ENCODE measurements around the gene SCUBE1. TPM values are rescaled to one million over a fixed set of nuclear protein-coding genes. Genes with fewer than 3 reads are reported as not detected.

Gene SCUBE1
- total RNA-seq, 1 donor from 2014 or later, result 16.6 TPM

DNA sequence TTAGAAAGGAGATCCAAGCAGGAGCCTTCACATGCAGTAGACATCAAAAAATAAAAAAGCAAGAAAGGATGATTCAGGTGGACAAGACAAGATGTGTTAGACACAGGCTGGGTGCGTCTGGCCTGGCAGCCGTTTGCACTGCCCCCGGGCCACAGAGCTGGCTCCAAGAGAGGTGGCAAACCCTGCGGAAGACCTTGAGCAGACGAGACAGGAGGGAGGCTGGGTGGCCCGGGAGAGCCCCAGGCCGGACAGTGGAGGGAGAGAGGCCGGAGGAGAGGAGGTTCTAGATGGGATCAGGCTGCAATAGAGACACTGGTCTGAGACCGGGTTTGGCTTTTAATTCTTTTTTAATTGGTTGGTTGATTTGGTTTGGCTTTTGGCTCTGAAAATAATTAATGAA is 86.6 kb downstream of the SCUBE1 start:
- no peak for ATAC-seq
- intact Hi-C loops (cut with DNase I), result no loop called here

DNA sequence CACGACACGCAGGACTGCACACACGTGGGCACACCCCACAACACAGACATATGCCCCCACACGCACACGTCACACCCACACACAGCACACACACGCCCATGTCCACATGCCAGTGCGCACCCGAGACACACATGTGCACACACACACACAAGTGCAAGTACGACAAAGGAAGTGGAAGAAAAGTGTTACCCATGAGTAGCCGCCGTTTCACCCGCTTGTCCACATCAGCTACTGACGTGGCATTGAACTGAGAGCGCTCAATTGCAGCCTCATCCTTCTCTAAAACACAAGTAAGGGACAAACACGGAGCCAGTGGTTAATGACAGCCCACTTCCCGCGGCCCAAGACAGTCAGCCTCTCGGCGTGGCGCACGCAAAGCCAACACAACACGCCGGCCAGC is 87.9 kb downstream of the SCUBE1 start:
- intact Hi-C loops (cut with DNase I), result no loop called here
- no peaks in the 10 kb centered on the region for H3K9me3 ChIP-seq
- no peaks in the 10 kb centered on the region for H3K27me3 ChIP-seq (ENCODE audit: low read depth)
- DNase-seq, result no peak
- TF ChIP-seq, protein P1, sequence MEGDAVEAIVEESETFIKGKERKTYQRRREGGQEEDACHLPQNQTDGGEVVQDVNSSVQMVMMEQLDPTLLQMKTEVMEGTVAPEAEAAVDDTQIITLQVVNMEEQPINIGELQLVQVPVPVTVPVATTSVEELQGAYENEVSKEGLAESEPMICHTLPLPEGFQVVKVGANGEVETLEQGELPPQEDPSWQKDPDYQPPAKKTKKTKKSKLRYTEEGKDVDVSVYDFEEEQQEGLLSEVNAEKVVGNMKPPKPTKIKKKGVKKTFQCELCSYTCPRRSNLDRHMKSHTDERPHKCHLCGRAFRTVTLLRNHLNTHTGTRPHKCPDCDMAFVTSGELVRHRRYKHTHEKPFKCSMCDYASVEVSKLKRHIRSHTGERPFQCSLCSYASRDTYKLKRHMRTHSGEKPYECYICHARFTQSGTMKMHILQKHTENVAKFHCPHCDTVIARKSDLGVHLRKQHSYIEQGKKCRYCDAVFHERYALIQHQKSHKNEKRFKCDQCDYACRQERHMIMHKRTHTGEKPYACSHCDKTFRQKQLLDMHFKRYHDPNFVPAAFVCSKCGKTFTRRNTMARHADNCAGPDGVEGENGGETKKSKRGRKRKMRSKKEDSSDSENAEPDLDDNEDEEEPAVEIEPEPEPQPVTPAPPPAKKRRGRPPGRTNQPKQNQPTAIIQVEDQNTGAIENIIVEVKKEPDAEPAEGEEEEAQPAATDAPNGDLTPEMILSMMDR (IDR thresholded peaks at IDR 0.05), result no peak
- no peaks in the 10 kb centered on the region for H3K4me1 ChIP-seq
- H3K4me3 ChIP-seq, result no peak overlapping the region
- no peaks in the 10 kb centered on the region for H3K36me3 ChIP-seq
- no peak for ATAC-seq
- H3K27ac ChIP-seq, result no peak overlapping the region

More for the DNA sequence above, 86.6 kb downstream of the SCUBE1 start:
- no peak overlapping the region for H3K27ac ChIP-seq
- no peaks in the 10 kb centered on the region for H3K9me3 ChIP-seq
- H3K36me3 ChIP-seq, result no peaks in the 10 kb centered on the region
- H3K27me3 ChIP-seq (ENCODE audit: low read depth), result no peaks in the 10 kb centered on the region
- no peak for DNase-seq
- H3K4me3 ChIP-seq, result no peak overlapping the region
- H3K4me1 ChIP-seq, result no peaks in the 10 kb centered on the region
- TF ChIP-seq, protein P1 (IDR thresholded peaks at IDR 0.05), result no peak

DNA sequence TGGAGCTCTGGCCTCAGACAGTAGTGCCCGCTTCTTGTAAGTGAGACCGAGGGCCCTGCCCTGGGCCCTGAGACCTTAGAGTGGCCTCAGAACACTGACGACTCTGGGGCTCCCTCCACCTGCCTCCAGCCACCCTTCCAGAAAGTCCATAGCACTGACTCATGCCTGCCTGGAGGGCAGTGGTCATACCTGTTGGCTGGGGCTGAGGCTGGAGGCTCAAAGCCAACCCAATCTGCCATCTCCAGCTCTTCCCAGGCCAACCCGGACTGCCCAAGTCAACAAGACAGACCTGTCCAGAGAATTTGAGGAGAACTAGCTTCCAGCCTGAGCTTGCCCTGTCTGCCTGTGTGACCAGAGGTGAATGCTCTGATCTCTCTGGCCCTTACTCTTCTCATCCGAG is 89.3 kb downstream of the SCUBE1 start:
- TF ChIP-seq, protein P1 (IDR thresholded peaks at IDR 0.05), result no peak
- Histone ChIP-seq H3K36me3 (no peaks in the 10 kb centered on the region), H3K27ac (no peak overlapping the region), H3K9me3 (no peaks in the 10 kb centered on the region), H3K27me3 (ENCODE audit: low read depth) (no peaks in the 10 kb centered on the region), H3K4me3 (no peak overlapping the region), H3K4me1 (no peaks in the 10 kb centered on the region)
- intact Hi-C loops (cut with DNase I), result no loop called here
- ATAC-seq (no peak), DNase-seq (no peak)

DNA sequence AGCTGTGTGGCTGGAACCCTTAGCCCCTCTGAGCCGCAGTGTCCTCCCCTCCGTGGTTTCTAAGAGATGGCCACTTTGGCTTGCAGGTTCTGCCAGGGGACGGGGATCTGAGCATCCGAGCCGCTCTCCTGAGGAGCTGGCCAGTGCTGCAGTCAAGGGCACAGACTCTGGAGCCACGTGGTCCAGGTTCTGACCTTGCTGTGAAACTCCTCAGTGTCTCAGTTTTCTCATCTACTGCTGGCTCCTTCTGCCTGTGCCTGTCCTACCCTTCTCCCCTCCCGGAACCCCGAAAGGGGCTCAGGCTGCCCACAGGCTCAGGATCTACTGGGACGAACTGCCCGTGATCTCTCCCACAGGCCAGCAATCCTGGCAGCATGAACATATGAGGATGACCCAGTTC is 90.9 kb downstream of the SCUBE1 start:
- no peaks in the 10 kb centered on the region for H3K9me3 ChIP-seq
- no peak overlapping the region for H3K4me3 ChIP-seq
- intact Hi-C loops (cut with DNase I), result no loop called here
- H3K27me3 ChIP-seq (ENCODE audit: low read depth), result no peaks in the 10 kb centered on the region
- TF ChIP-seq, protein P1 (IDR thresholded peaks at IDR 0.05), result no peak
- H3K4me1 ChIP-seq, result no peaks in the 10 kb centered on the region
- H3K36me3 ChIP-seq, result no peaks in the 10 kb centered on the region
- DNase-seq, result no peak
- ATAC-seq, result no peak
- H3K27ac ChIP-seq, result no peak overlapping the region

DNA sequence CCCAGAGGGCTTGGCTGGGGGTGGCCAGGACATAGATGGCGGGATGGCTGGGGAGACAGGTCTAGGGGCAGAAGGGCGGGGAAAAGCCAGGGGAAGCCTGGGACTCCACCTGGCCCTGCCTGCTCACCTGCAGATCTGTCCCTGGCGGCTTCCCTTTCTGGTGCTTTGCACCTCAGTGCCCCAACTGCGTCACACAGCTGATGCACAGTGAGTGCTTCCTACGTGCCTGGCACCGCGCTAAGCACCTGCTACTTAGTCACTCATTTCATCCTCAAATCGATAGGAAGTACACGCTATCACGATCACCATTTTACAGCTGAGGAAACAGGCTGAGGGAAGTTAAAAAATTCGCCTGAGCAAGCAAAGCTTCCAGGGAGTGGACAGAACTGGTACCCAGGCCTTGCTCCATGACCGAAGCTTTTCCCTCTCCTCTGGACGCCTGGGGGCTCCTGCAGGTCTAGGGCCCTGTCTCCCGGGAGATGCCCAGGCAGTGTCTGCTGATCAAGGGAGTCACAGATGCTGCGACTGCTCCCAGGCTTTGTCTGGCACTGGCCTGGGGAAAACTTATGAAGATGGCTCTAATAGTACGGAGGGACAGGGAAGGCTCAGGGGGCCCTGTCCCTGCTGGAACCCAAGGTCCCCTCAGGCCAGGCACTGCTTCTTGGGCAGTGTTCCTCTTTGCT is 93.2 kb downstream of the SCUBE1 start:
- no peak overlapping the region for H3K27ac ChIP-seq
- intact Hi-C loops (cut with DNase I), result no loop called here
- no peaks in the 10 kb centered on the region for H3K9me3 ChIP-seq
- no peak for ATAC-seq
- H3K4me3 ChIP-seq, result no peak overlapping the region
- DNase-seq, result no peak
- H3K4me1 ChIP-seq, result no peaks in the 10 kb centered on the region
- H3K36me3 ChIP-seq, result no peaks in the 10 kb centered on the region
- TF ChIP-seq, protein P1 (IDR thresholded peaks at IDR 0.05), result no peak
- H3K27me3 ChIP-seq (ENCODE audit: low read depth), result no peaks in the 10 kb centered on the region
